NOMO-1 treated with DMSO at 0.1 percent for 48 hours (cell line): ENCODE data around the gene SPTLC3.

Experiments
- DNase-seq: peaks from one replicate; lab custom pipeline; 2025; ENCODE audit not compliant: unreplicated experiment; lab: John Stamatoyannopoulos, UW

The SPTLC3 gene

DNA sequence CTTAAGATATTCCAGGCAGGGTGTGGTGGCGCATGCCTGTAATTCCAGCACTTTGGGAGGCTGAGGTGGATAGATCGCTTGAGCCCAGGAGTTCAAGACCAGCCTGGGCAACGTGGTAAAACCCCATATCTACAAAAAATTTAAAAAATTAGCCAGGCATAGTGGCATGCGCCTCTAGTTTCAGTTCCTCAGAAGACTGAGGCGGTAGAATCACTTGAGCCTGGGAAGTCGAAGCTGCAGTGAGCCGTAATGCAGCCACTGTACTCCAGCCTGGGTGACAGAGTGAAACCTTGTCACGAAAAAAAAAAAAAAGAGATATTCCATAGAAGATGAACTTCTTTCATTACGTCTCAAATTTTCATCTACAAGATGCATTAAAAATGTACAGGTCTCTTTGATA is 165.6 kb downstream of the SPTLC3 start:
- peak; percentile 0 for DNase-seq

DNA sequence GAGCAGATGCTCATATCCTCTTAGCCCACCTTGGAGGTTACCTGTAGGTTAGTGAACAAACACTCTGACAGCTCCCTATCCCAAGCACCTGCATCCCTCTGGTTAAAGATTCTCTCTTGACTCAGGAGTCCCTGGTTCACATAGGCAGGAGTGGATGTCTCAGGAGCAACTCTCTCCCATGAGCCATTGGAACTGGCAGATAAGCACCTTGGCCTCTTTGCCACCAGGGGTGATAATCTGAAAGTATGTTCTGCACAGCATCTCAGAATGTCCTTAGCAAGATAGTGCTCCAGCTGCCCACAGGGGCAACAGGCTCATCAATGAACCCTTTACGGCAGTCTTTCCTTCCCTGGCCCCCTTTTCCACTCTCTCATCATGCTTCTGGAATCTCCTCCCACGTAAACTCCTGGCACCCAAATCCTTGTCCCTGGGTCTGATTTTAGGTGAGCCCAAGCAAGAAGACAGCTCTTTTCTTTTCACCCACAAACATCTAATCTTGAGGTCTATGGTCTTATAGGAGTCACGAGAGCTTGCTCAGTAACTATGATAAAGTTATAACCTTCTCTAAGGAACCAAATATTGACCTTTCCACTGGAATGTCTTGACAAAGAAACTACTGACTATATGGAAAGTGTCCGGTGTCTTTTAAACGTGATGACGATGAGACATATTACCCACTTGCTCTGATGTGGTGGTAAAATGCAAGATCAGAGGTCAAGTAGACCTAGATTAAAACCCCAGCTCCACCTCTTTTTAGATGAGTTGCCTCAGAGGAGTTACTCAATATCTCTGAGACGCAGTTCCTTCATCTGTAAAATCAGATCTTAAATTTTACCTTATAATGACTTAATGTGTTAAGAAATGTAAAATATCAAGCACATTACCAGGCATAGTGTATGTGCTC is 172.5 kb downstream of the SPTLC3 start:
- DNase-seq: no peak

DNA sequence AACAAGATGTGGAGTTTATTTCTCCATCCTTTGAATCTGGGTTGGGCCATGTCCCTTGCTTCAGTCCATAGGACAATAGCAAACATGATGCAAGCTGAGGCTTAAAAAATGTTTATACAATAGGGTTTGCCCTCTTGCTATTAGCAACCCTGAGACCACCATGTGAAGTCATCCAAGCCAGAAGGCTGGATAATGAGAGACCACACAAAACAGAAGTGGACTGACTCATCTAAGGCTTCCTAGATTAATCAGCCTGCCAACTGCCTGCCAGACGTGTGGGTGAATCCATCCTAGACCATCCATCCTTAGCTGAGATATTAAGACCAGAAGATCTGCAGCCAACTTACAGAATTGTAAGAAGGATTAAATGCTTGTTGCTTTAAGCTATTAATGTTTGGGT is 174.2 kb downstream of the SPTLC3 start:
- DNase-seq: no peak

DNA sequence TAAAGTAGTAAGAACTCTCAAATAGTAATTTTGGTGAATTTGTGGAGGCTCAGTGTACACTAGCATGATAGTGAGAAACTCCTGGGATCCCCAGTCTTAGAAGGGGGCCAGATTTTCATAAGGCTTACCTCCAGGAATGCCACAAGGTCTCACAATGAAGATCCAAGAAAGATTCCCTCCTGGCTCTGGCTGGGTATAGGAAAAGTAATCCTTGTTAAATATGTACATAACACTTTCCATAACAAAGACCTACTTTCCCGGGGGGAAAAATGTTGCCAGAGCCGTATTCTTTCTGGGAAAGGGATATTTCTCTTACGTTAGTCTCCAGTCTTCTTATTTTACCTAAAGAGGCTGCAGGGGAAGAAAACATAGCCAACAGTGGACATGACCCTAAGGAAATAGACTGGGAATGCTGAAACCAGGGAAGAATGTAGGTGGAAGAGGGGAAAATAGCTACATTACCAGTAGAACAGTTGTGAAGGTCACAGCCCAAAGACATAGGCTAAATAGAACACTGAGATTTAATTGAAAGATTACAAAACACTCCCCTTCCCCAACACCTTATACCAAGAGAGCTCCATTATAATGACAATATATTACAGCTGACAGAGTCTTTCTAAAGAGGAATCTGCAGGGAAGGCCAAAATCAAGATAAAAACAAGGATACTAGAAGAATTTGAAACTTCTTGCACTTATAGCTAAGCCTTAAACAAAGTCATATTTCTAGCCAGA is 177.4 kb downstream of the SPTLC3 start:
- no peak for DNase-seq

DNA sequence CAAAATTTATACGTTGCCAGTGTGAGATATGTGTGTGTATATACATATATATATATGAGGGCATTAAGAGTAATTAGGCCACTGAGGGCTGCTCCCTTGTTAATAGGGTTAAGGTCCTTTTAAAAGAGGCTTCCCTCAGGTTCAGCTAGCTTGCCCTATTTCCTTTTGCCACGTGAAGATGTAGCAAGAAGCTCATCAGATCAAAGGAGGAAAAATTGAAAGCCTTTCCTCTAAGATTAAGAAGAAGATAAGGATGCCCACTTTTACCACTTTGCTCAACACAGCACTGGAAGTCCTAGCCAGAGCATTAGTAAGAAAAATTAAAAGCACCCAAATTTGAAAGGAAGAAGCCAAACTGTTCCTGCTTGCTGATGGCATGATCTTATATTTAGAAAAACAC is 179.1 kb downstream of the SPTLC3 start:
- DNase-seq: no peak

DNA sequence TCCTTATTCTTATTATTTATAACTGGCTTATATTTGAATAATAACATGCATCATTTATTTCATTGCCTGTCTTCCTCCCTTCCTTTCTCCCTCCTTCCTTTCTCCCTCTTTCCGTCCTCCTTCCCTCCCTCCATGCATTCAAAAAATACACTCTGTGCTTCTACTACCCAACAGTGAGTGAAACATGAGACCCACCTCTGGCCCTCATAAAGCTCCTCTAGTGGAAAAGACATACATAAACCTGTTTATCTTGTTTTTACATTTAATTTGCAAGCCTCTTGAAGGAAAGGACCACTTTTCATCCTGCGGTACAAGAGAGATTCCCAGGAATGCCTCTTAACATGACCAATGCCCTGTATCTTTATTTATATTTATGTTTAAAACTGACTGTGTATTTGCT is 190.5 kb downstream of the SPTLC3 start:
- no peak for DNase-seq

DNA sequence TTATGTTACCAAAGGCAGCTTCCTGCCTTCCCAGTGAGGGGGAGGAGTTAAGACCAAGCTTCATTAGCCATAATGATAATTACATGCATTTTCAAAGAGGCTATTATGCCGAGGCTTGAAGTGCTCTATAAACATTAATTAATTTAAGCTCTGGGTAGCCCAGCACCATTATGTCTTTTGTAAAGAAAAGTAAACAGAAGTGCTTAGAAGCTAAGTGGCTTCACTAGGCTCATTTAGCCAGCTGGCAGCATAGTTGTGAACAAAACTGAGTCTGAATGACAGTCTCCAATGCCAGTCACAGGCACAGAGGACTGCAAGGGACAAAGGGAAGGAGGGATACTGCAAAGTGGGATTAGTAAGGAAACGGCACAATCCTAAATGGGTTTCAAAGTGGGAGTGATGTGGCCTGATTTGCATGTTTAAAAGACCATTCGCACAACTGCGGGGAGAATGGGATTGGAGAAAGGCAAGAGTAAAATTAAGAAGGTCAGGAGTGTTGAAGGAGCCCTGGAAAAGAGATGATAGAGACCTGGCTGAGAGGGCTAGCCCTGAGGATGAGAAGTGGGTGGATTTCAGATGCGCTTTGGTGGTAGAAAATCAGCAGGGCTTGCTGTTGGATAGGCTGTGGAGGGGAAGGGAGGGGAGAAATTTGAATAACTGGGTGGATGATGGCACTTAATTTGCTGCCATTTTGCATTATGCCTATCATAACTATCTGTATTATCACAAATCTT is 192.2 kb downstream of the SPTLC3 start:
- DNase-seq: no peak

DNA sequence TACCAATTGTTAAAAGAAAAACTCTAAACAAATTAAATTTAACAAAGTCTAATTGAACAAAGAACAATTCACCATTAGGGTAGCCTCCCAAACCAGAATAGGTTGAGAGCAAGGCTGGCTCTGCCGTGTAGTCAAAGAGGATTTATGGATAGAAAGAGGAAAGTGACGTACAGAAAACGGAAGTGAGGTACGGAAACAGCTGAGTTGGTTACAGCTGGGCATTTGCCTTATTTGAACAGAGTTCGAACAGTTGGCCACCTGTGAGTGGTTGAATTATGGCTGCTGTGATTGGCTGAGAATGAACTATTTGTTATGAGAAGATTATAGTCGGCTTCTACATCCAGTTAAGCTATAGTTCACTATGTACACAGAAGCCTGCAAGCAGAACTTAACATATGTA is 193.8 kb downstream of the SPTLC3 start:
- no peak for DNase-seq

DNA sequence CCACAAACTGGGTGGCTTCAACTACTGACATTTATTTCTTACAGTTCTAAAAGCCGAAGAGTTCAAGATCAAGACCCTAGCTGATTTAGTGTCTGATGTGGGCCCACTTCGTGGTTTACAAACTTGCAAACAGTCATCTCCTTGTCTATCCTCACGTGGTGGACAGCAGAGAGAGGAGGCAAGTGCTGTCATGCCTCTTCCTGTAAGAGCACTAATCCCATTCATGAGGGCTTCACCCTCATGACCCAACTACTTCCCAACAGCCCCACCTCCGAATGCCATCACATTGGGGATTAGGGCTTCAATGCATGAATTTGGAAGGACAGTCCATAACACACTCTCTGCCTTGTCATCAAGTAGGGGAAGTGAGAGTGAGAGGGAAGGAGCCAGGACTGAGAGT is 196.7 kb downstream of the SPTLC3 start:
- DNase-seq: no peak

DNA sequence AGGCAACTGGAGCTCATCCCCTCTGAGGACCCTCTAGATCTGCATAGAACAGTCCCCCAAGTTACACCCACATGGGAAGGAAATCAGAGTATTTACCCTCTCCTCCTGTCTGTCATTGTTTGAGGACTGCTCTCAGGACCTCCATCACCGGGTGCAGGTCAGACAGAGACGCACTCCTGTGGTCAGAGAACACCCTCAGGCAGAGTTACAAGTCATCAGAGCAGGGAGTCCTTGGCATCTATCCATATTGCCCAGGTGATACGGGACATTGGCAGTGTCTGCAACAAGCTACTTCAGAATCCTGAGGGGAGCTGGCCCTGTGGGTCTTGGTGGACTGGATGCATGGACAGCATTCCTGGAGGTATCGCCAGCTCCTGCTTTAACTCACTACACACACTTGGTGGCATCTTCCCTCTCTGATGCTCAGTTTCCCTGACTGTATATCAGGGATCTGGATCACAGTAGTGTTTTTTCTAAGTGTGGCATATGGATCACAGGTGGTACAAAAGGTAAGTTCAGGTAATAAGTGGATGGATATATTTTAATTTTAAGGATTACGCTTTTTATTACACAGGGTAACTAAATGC is 197.2 kb downstream of the SPTLC3 start:
- DNase-seq: no peak

DNA sequence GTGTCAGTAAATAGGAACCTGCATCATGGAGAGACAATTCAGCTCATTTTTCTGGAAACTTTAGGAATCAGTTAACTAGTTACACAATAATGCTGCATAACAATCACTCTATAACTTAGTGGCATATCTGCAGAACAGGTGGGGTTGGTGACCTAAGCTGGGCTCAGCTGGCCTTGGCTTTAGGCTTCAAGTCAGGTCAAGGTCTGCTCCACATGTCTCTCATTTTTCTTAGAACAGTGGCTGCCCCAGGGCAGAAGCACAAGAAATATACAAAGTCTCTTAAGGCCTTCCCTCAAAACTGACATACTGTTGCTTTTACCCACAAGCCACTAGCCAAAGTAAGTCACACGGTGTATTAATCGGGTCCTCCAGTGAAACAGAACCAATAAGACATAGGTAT is 198.2 kb downstream of the SPTLC3 start:
- DNase-seq: no peak

DNA sequence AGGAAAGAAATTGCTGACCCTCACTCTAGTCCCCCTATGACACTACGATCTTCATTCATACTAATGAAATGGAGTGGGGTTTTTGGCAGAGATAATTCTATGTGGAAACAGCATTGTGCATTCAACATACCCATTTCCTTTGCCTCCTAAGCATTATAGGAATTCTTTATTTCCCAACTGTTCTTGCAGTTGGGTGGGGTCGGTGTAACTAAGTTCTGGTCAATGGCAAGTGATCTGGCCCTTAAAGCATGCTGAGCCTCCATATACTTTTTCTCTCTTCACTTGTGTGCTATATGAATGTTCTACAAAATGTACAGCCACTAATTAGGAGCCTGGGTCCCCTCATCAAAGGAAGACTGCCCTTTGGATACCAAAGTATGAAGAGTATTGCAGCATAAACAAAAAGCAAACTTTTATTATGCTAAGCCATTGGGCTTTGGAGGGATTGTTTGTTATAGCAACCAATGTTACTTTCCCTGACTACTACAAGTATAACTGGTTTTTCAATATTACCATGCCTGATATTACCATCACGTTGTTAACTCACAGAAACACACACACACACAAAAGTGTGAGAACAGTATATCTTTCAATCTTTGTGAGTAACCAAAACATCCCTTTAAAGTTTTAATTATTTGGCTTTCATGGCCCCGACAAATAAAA is 203.3 kb downstream of the SPTLC3 start:
- no peak for DNase-seq

DNA sequence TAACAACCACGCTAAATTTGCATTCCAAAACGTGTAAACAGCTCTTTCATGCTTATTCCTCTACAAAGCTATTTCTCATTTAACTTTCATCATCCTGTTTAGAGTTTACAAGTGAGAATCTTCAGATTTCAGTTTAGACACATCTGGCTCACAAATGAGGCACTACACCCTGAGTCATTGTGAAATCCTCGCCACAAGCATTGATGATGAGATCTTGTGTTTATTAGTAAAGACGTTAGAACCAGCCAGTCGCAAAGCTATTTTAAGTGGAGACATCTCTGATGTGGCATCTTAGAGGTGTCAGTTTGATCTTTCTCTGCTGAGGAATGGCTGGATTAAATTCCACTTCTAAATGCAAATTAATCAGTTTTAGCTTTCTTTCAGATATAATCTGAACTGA is 204.0 kb downstream of the SPTLC3 start:
- no peak for DNase-seq

DNA sequence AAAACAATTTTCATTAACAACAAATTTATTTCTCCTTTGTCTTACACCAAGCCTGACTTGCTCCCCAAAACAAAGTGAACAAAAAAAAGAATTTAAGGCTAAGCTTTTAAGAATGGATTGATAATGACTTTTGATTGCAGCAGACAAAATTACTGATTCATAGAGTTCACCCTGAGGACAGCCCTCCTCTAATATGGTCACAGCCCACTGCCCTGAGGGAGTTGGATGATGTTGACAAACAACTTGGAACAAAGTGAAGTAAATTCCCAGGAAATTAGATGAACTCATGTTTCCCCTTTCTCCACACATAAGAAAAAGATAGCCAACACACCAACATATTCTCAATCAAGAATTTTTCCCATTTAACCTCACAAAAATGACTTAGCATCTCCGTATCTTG is 204.6 kb downstream of the SPTLC3 start:
- DNase-seq: no peak

DNA sequence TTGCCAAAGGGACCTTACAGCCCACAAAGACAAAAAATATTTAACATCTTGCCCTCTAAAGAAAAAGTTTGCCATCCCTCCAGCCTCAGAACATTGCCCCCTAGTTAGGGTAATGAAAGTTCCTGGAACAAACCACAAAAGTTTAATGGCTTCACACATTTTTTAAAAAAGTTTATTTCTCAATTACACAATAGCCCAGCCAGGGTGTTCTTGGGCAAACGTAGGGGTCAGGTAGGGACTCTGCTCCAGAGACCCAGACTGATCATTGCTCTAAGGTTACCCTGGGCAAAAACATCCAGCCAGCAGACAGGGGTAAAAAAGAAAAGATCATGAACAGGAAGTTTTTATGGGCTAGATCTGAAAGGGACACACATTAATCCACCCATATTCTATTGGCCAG is 207.8 kb downstream of the SPTLC3 start:
- DNase-seq: no peak
